HEK293 (cell line): ENCODE measurements around the gene SLC39A7.

Experiments used
- AEBP2 ChIP-seq: fragments of 450-650 bp; formaldehyde crosslinking; IDR thresholded peaks from 2 replicates; pipeline ENCODE4 v1.5.1; 2016; ENCODE audit warnings: missing biosample characterization, missing genetic modification characterization, borderline replicate concordance
- BCL11A ChIP-seq: fragments of 450-650 bp; formaldehyde crosslinking; IDR thresholded peaks from 2 replicates; pipeline ENCODE4 v1.5.1; 2016; ENCODE audit warnings: low read depth, missing biosample characterization, missing genetic modification characterization
- FEZF1 ChIP-seq: fragments of 450-650 bp; formaldehyde crosslinking; IDR thresholded peaks from 2 replicates; pipeline ENCODE4 v1.5.1; 2016; ENCODE audit warnings: missing biosample characterization, missing genetic modification characterization
- HOXC10 ChIP-seq: sonication (generic); formaldehyde crosslinking; IDR thresholded peaks from 2 replicates; pipeline ENCODE4 v1.8.1; 2023; ENCODE audit warnings: mild to moderate bottlenecking, missing genetic modification reagents
- KLF8 ChIP-seq: fragments of 450-650 bp; formaldehyde crosslinking; IDR thresholded peaks from 2 replicates; pipeline ENCODE4 v1.5.1; 2016; ENCODE audit warnings: missing biosample characterization, missing genetic modification characterization
- KLF9 ChIP-seq: fragments of 450-650 bp; formaldehyde crosslinking; IDR thresholded peaks from 2 replicates; pipeline ENCODE4 v1.5.1; 2016; ENCODE audit warnings: missing biosample characterization, missing genetic modification characterization, low read depth
- OSR2 ChIP-seq: fragments of 450-650 bp; formaldehyde crosslinking; IDR thresholded peaks from 2 replicates; pipeline ENCODE4 v1.5.1; 2016; ENCODE audit warnings: missing biosample characterization, missing genetic modification characterization
- PRDM1 ChIP-seq: fragments of 450-650 bp; formaldehyde crosslinking; IDR thresholded peaks from 2 replicates; pipeline ENCODE4; 2016; ENCODE audit warnings: missing biosample characterization, missing genetic modification characterization
- YY1 ChIP-seq: fragments of 450-650 bp; formaldehyde crosslinking; IDR thresholded peaks from 2 replicates; pipeline ENCODE4 v1.5.1; 2018; ENCODE audit warnings: missing biosample characterization, missing genetic modification characterization
- ZBTB44 ChIP-seq: fragments of 450-650 bp; IDR thresholded peaks from 2 replicates; pipeline ENCODE4 v1.5.1; 2018; ENCODE audit warnings: missing biosample characterization, mild to moderate bottlenecking, missing genetic modification characterization
- ZBTB8A ChIP-seq: fragments of 450-650 bp; formaldehyde crosslinking; IDR thresholded peaks from 2 replicates; pipeline ENCODE4 v1.5.1; 2016; ENCODE audit warnings: missing biosample characterization, missing genetic modification characterization
- ZFHX2 ChIP-seq: fragments of 450-650 bp; formaldehyde crosslinking; conservative IDR thresholded peaks from 2 replicates; pipeline ENCODE4 v1.5.1; 2016; ENCODE audit warnings: missing biosample characterization, missing genetic modification characterization
- ZFP3 ChIP-seq: fragments of 450-650 bp; formaldehyde crosslinking; IDR thresholded peaks from 2 replicates; pipeline ENCODE4 v1.5.1; 2016; ENCODE audit warnings: low read depth, missing biosample characterization, missing genetic modification characterization
- ZFP37 ChIP-seq: fragments of 450-650 bp; formaldehyde crosslinking; IDR thresholded peaks from 2 replicates; pipeline ENCODE4 v1.5.1; 2016; ENCODE audit warnings: missing biosample characterization, missing genetic modification characterization
- ZNF121 ChIP-seq: fragments of 450-650 bp; formaldehyde crosslinking; IDR thresholded peaks from 2 replicates; pipeline ENCODE4 v1.5.1; 2016; ENCODE audit warnings: missing biosample characterization, missing genetic modification characterization
- ZNF18 ChIP-seq: fragments of 450-650 bp; formaldehyde crosslinking; IDR thresholded peaks from 2 replicates; pipeline ENCODE4 v1.5.1; 2016; ENCODE audit warnings: missing biosample characterization, missing genetic modification characterization
- ZNF184 ChIP-seq: fragments of 450-650 bp; IDR thresholded peaks from 2 replicates; pipeline ENCODE4 v1.5.1; 2018; ENCODE audit warnings: missing biosample characterization, mild to moderate bottlenecking, missing genetic modification characterization
- ZNF19 ChIP-seq: fragments of 450-650 bp; formaldehyde crosslinking; IDR thresholded peaks from 2 replicates; pipeline ENCODE4; 2016; ENCODE audit warnings: missing biosample characterization, missing genetic modification characterization, low read depth
- ZNF202 ChIP-seq: fragments of 450-650 bp; formaldehyde crosslinking; IDR thresholded peaks from 2 replicates; pipeline ENCODE4 v1.5.1; 2016; ENCODE audit warnings: missing biosample characterization, missing genetic modification characterization, borderline replicate concordance
- ZNF223 ChIP-seq: fragments of 450-650 bp; formaldehyde crosslinking; IDR thresholded peaks from 2 replicates; pipeline ENCODE4 v1.5.1; 2016; ENCODE audit warnings: missing biosample characterization, missing genetic modification characterization
- ZNF280C ChIP-seq: fragments of 450-650 bp; formaldehyde crosslinking; IDR thresholded peaks from 2 replicates; pipeline ENCODE4 v1.5.1; 2016; ENCODE audit warnings: missing biosample characterization, missing genetic modification characterization
- ZNF292 ChIP-seq: fragments of 450-650 bp; formaldehyde crosslinking; IDR thresholded peaks from 2 replicates; pipeline ENCODE4 v1.5.1; 2016; ENCODE audit warnings: low read depth, missing biosample characterization, missing genetic modification characterization, borderline replicate concordance
- ZNF311 ChIP-seq: fragments of 450-650 bp; formaldehyde crosslinking; IDR thresholded peaks from 2 replicates; pipeline ENCODE4 v1.5.1; 2017; ENCODE audit warnings: missing biosample characterization, missing genetic modification characterization, borderline replicate concordance
- ZNF335 ChIP-seq: fragments of 450-650 bp; formaldehyde crosslinking; conservative IDR thresholded peaks from 2 replicates; pipeline ENCODE4 v1.5.1; 2016; ENCODE audit warnings: missing biosample characterization, missing genetic modification characterization
- ZNF366 ChIP-seq: fragments of 450-650 bp; formaldehyde crosslinking; conservative IDR thresholded peaks from 2 replicates; pipeline ENCODE4 v1.5.1; 2016; ENCODE audit warnings: missing biosample characterization, missing genetic modification characterization
- ZNF529 ChIP-seq: fragments of 450-650 bp; formaldehyde crosslinking; IDR thresholded peaks from 2 replicates; pipeline ENCODE4 v1.5.1; 2017; ENCODE audit warnings: missing genetic modification characterization, missing biosample characterization; ENCODE audit not compliant: insufficient replicate concordance
- ZNF580 ChIP-seq: fragments of 450-650 bp; formaldehyde crosslinking; IDR thresholded peaks from 2 replicates; pipeline ENCODE4 v1.5.1; 2016; ENCODE audit warnings: missing biosample characterization, missing genetic modification characterization
- ZNF600 ChIP-seq: fragments of 450-650 bp; formaldehyde crosslinking; IDR thresholded peaks from 2 replicates; pipeline ENCODE4 v1.5.1; 2016; ENCODE audit warnings: missing biosample characterization, missing genetic modification characterization
- ZNF654 ChIP-seq: fragments of 450-650 bp; formaldehyde crosslinking; IDR thresholded peaks from 2 replicates; pipeline ENCODE4 v1.5.1; 2016; ENCODE audit warnings: low read depth, missing biosample characterization, missing genetic modification characterization
- ZNF707 ChIP-seq: fragments of 450-650 bp; formaldehyde crosslinking; IDR thresholded peaks from 2 replicates; pipeline ENCODE4 v1.5.1; 2016; ENCODE audit warnings: missing biosample characterization, missing genetic modification characterization
- ZSCAN4 ChIP-seq: fragments of 450-650 bp; formaldehyde crosslinking; IDR thresholded peaks from 2 replicates; pipeline ENCODE4 v1.5.1; 2017; ENCODE audit warnings: missing biosample characterization, missing genetic modification characterization
- ZSCAN5A ChIP-seq: fragments of 450-650 bp; formaldehyde crosslinking; IDR thresholded peaks from 2 replicates; pipeline ENCODE4 v1.5.1; 2016; ENCODE audit warnings: missing biosample characterization, missing genetic modification characterization

Gene SLC39A7

GRCh38 chr6:33247977-33248642 is 47.4 kb downstream of the SLC39A7 start (continued):
- TF ChIP-seq ZNF280C (tag by site-specific recombination) (no peak), ZFP3 (tag by site-specific recombination) (no peak), BCL11A (tag by site-specific recombination) (no peak), ZNF223 (tag by site-specific recombination) (no peak), PRDM1 (tag by site-specific recombination) (no peak), ZFHX2 (tag by site-specific recombination) (peak; percentile 38), KLF9 (no peak; the same call in 1 of the 2 replicates), ZNF529 (tag by site-specific recombination) (no peak), ZNF18 (no peak), HOXC10 (CRISPR knock-in tag) (no peak), ZNF366 (tag by site-specific recombination) (no peak), ZSCAN4 (tag by site-specific recombination) (no peak), ZSCAN5A (tag by site-specific recombination) (no peak), KLF8 (peak; percentile 20; the same call in 1 of the 2 replicates), ZNF292 (tag by site-specific recombination) (no peak), ZBTB44 (tag by site-specific recombination) (no peak), ZNF19 (tag by site-specific recombination) (no peak), ZNF121 (tag by site-specific recombination) (no peak), ZNF707 (tag by site-specific recombination) (no peak), ZNF202 (tag by site-specific recombination) (no peak), OSR2 (tag by site-specific recombination) (no peak), ZNF311 (tag by site-specific recombination) (no peak), ZFP37 (tag by site-specific recombination) (no peak), ZBTB8A (tag by site-specific recombination) (no peak), ZNF335 (tag by site-specific recombination) (no peak), ZNF580 (tag by site-specific recombination) (no peak), ZNF600 (tag by site-specific recombination) (peak; percentile 100), ZNF654 (tag by site-specific recombination) (peak; percentile 92), ZNF184 (tag by site-specific recombination) (no peak), YY1 (tag by site-specific recombination) (no peak), AEBP2 (no peak), FEZF1 (tag by site-specific recombination) (no peak)
